Gastrocnemius medialis (tissue), 4 donors: Measurements from ENCODE around the gene PRKCH. TPM values are rescaled to one million over a fixed set of nuclear protein-coding genes. Genes with fewer than 3 reads are reported as not detected.

Experiments
- ATAC-seq, 2 donors: fragments of 150-250 bp; one replicate each; pipeline ENCODE4 v1.9.1; 2016
- DNase-seq, 2 donors: peaks; one replicate each; pipeline ENCODE4 v3.0.0-alpha.2; 2019
- H3K27ac ChIP-seq, 4 donors: fragments of 200-600 bp; sonication (generic); 1 replicate in 1 of 4; 2 replicates in 3 of 4; pipeline ENCODE4 v1.5.1; 2016 to 2018; ENCODE audit warnings: mild to moderate bottlenecking in 2 of 4, moderate library complexity in 1 of 4
- H3K27me3 ChIP-seq, 3 donors: fragments of 200-600 bp; sonication (generic) in 2 of 3; 1 replicate in 1 of 3; 2 replicates in 2 of 3; pipeline versions ENCODE4 v1.5.1 to v1.6.0; 2016 to 2019; ENCODE audit warnings: mild to moderate bottlenecking in 1 of 3, moderate library complexity in 1 of 3
- H3K36me3 ChIP-seq, 2 donors: fragments of 200-600 bp; sonication (generic) in 1 of 2; one replicate each; pipeline ENCODE4 v1.5.1; 2017 to 2018
- H3K4me1 ChIP-seq, 2 donors: fragments of 200-600 bp; sonication (generic) in 1 of 2; one replicate each; pipeline ENCODE4 v1.5.1; 2016 to 2017; ENCODE audit warnings: mild to moderate bottlenecking in 2 of 2
- H3K4me3 ChIP-seq, 4 donors: fragments of 200-600 bp; sonication (generic) in 3 of 4; 1 replicate in 1 of 4; 2 replicates in 3 of 4; pipeline ENCODE4 v1.5.1; 2016 to 2019; ENCODE audit warnings: mild to moderate bottlenecking in 2 of 4
- H3K9me3 ChIP-seq, 3 donors: fragments of 200-600 bp; sonication (generic) in 2 of 3; 1 replicate in 1 of 3; 2 replicates in 2 of 3; pipeline ENCODE4 v1.5.1; 2016 to 2019
- CTCF ChIP-seq, 5 experiments: fragments of 450-650 bp in 3 of 5; fragments of 200-600 bp in 2 of 5; sonication (generic) in 2 of 5; IDR thresholded peaks in 4 of 5; conservative IDR thresholded peaks in 1 of 5; 1 replicate in 4 of 5; 2 replicates in 1 of 5; pipeline ENCODE4 v1.5.1; 2016 to 2019; ENCODE audit warnings: antibody characterized with exemption in 5 of 5, mild to moderate bottlenecking in 3 of 5, moderate library complexity in 3 of 5
- POLR2A ChIP-seq, 2 donors: fragments of 450-650 bp; IDR thresholded peaks; one replicate each; pipeline ENCODE4 v1.6.1; 2017; ENCODE audit warnings: antibody characterized with exemption in 2 of 2, mild to moderate bottlenecking in 2 of 2, moderate library complexity in 2 of 2
- in situ Hi-C, 4 donors: fragments of 200-750 bp; cut with MboI; loops; one replicate each; pipeline versions ENCODE4 v1.15.0 to v1.8.0; 2017; ENCODE audit warnings: low sequenced_read_pairs in 4 of 4
- intact Hi-C: fragments of 100-400 bp; cut with DNase I; formaldehyde crosslinking; loops from one replicate; pipeline ENCODE4 v1.15.1; 2023; ENCODE audit warnings: low total_unique reads
- total RNA-seq, 4 donors: library from RNA; depleted of rRNA; stranded (reverse); fragments of >200 nt; gene quantifications; one replicate each; pipeline versions ENCODE4 v1.1.0 to v1.2.3, GENCODE V29; 2016

Gene PRKCH
- total RNA-seq, 4 donors from 2014 or later: 11.3 to 32.4 (median 16.6) TPM

GRCh38 chr14:61563880-61564617, 242.7 kb downstream of the PRKCH start:
- H3K27me3 ChIP-seq: no peaks in the 10 kb centered on the region
- no peak overlapping the region for H3K4me3 ChIP-seq
- intact Hi-C loops (loop anchor here (5.0 to 10.0 kb wide), 2 partner anchors 87 to 131 kb away; partner anchors contain the start of gene HIF1A), in situ Hi-C loops (no loop called here)
- H3K4me1 ChIP-seq: peaks cover 19 to 44% of the 10 kb centered on the region in 2 donors
- no peaks in the 10 kb centered on the region for H3K9me3 ChIP-seq
- TF ChIP-seq POLR2A (IDR thresholded peaks at IDR 0.05) (no peak), CTCF (IDR thresholded peaks at IDR 0.05 in 4 of 5, conservative IDR thresholded peaks at IDR 0.05 in 1 of 5) (no peak)
- no peaks in the 10 kb centered on the region for H3K36me3 ChIP-seq
- DNase-seq (no peak), ATAC-seq (no peak)
- no peak overlapping the region for H3K27ac ChIP-seq

GRCh38 chr14:61564618-61565091, 243.3 kb downstream of the PRKCH start:
- DNase-seq (no peak), ATAC-seq (no peak)
- H3K27me3 ChIP-seq: no peaks in the 10 kb centered on the region
- in situ Hi-C loops: no loop called here
- H3K9me3 ChIP-seq: no peaks in the 10 kb centered on the region
- no peaks in the 10 kb centered on the region for H3K36me3 ChIP-seq
- H3K27ac ChIP-seq: no peak overlapping the region
- TF ChIP-seq POLR2A (IDR thresholded peaks at IDR 0.05): no peak
- TF ChIP-seq CTCF (IDR thresholded peaks at IDR 0.05 in 4 of 5, conservative IDR thresholded peaks at IDR 0.05 in 1 of 5): no peak
- intact Hi-C loops: loop anchor here (5.0 to 10.0 kb wide), 2 partner anchors 87 to 130 kb away; partner anchors contain the start of gene HIF1A
- no peak overlapping the region for H3K4me3 ChIP-seq
- peaks cover 19 to 50% of the 10 kb centered on the region in 2 donors for H3K4me1 ChIP-seq

GRCh38 chr14:61565181-61565580, 243.8 kb downstream of the PRKCH start:
- DNase-seq (no peak), ATAC-seq (no peak)
- H3K27ac ChIP-seq: no peak overlapping the region
- peaks cover 19 to 50% of the 10 kb centered on the region in 2 donors for H3K4me1 ChIP-seq
- intact Hi-C loops (loop anchor here (10.0 kb wide), 1 partner anchor 130 kb away; the partner anchor contains the start of gene HIF1A), in situ Hi-C loops (no loop called here)
- H3K36me3 ChIP-seq: no peaks in the 10 kb centered on the region
- H3K9me3 ChIP-seq: no peaks in the 10 kb centered on the region
- TF ChIP-seq CTCF (IDR thresholded peaks at IDR 0.05 in 4 of 5, conservative IDR thresholded peaks at IDR 0.05 in 1 of 5) (no peak), POLR2A (IDR thresholded peaks at IDR 0.05) (no peak)
- H3K27me3 ChIP-seq: no peaks in the 10 kb centered on the region
- no peak overlapping the region for H3K4me3 ChIP-seq

GRCh38 chr14:61565836-61566536, 244.6 kb downstream of the PRKCH start:
- DNase-seq (no peak), ATAC-seq (no peak)
- no peak overlapping the region for H3K4me3 ChIP-seq
- intact Hi-C loops: loop anchor here (10.0 kb wide), 1 partner anchor 129 kb away; the partner anchor contains the start of gene HIF1A
- TF ChIP-seq POLR2A (IDR thresholded peaks at IDR 0.05) (no peak), CTCF (IDR thresholded peaks at IDR 0.05 in 4 of 5, conservative IDR thresholded peaks at IDR 0.05 in 1 of 5) (no peak)
- H3K27ac ChIP-seq: no peak overlapping the region
- peaks cover 15 to 47% of the 10 kb centered on the region in 2 donors for H3K4me1 ChIP-seq
- H3K27me3 ChIP-seq: no peaks in the 10 kb centered on the region
- in situ Hi-C loops: no loop called here
- H3K9me3 ChIP-seq: no peaks in the 10 kb centered on the region
- H3K36me3 ChIP-seq: no peaks in the 10 kb centered on the region
